Astrocyte of the cerebellum (primary cell): ENCODE data around the gene IL17RD.

Experiments
- DNase-seq: peaks from one replicate; pipeline ENCODE4 v3.0.0-alpha.2; 2011; ENCODE audit warnings: low read depth
- H3K4me3 ChIP-seq: 2 replicates; pipeline ENCODE4 v1.5.1; 2011; ENCODE audit warnings: mild to moderate bottlenecking, low read depth, low read length, moderate library complexity
- in situ Hi-C: cut with HindIII; loops from 2 replicates; pipeline ENCODE4 v1.10.0; 2017; ENCODE audit warnings: low sequenced_read_pairs
- TF ChIP-seq, protein P1 (sequence below): IDR thresholded peaks from 2 replicates; pipeline ENCODE4 v1.5.1; 2012; ENCODE audit warnings: low read length, low read depth, moderate library complexity, mild to moderate bottlenecking; ENCODE audit errors: missing control alignments

IL17RD gene

DNA sequence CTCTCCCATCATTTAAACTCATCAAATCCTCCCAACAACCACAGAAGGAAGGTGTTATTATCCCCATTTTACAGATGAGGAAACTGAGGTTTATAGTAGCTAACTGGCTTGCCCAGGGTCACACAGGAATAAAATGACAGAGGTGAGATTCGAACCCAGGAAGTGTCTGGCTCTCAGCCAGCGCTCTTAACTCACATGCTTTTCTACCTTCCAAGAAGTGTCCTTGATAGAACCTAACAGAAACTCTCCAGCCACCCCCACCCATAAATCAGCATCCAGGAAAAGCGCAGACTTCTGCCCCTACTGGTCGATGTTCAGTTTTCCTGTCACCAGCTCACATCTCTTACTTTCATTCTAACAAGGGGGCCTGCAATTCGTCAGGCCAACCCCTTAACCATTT lies 52.9 kb downstream of the IL17RD start:
- DNase-seq = no peak
- in situ Hi-C loops = no loop called here
- TF ChIP-seq, protein P1, sequence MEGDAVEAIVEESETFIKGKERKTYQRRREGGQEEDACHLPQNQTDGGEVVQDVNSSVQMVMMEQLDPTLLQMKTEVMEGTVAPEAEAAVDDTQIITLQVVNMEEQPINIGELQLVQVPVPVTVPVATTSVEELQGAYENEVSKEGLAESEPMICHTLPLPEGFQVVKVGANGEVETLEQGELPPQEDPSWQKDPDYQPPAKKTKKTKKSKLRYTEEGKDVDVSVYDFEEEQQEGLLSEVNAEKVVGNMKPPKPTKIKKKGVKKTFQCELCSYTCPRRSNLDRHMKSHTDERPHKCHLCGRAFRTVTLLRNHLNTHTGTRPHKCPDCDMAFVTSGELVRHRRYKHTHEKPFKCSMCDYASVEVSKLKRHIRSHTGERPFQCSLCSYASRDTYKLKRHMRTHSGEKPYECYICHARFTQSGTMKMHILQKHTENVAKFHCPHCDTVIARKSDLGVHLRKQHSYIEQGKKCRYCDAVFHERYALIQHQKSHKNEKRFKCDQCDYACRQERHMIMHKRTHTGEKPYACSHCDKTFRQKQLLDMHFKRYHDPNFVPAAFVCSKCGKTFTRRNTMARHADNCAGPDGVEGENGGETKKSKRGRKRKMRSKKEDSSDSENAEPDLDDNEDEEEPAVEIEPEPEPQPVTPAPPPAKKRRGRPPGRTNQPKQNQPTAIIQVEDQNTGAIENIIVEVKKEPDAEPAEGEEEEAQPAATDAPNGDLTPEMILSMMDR = peak; percentile 36
- H3K4me3 ChIP-seq = no peak overlapping the region

DNA sequence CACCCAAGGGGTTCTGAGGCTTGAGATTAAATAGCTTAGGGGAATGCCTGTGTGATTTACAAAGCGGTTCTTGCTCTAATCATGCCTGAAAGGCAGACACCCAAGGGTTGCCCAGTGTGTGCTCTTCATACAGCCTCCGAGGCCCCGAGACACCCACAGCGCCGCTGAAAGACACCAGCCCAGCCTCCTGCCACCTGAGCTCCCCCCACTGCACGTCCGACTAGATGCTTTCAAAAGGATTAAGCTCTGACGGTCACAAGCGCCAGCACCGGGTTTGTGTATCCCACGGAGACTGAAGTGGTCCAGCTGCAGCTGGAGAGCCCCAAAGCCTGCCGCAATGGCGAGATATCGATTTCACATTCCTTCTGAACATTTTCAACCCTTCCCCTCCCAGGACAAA lies 54.4 kb downstream of the IL17RD start:
- TF ChIP-seq, protein P1 = no peak
- in situ Hi-C loops = no loop called here
- H3K4me3 ChIP-seq = no peak overlapping the region
- DNase-seq = no peak

DNA sequence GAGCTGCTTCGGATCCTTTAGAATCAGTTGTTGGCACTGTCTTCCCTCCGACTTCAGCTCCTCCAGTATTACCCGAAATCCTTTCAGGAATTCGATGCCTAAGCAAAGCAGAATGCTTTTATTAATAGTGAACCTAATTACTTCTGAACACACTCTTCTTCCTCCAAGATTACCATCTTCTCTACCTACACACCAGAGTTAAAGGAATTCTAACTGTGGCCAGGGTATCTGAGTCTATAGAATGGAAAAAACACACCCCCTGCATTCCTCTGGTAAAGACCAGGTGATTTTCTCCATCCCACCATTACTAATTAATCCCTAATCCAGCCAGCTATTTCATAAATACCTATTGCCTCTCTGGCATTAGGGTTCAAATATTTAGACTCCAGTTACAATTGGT lies 54.9 kb downstream of the IL17RD start:
- in situ Hi-C loops = no loop called here
- H3K4me3 ChIP-seq = no peak overlapping the region
- no peak for DNase-seq
- TF ChIP-seq, protein P1 = no peak

DNA sequence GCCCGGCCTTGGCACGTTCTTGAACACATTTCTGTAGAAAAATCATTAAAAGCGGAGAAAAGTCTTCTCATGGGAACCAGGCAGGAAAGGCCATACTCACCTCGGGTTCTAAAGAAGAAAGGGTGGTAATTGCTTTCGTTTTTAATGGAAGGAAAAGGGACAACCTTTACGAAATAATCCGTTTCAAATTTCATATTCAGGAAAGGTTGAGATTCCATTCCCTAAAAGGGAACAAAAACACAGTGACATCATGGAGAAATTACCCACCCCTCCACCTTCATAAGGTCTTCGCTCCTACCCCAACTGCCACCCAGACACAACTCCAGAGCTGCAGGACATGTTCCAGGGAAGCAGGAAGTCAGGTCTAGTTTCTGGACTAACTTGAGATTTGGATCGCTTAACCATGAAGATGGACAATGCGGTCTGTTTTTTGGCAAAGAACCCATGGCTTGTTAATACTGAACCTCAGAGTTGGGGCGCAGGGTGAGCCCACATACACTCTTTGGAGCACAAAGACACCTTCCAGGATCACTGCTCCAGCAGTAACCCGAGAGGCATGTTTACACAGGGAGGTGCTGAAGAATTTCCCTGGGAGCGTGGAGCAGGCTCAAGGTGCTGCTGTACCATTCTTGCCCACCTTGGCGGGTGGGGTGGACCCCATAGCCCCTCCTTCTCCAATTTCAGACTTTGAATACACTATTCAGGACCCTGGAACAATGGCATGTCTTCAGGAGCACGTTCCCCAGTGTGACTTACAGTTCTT lies 55.5 kb downstream of the IL17RD start:
- in situ Hi-C loops = no loop called here
- TF ChIP-seq, protein P1 = no peak
- no peak for DNase-seq
- H3K4me3 ChIP-seq = no peak overlapping the region

DNA sequence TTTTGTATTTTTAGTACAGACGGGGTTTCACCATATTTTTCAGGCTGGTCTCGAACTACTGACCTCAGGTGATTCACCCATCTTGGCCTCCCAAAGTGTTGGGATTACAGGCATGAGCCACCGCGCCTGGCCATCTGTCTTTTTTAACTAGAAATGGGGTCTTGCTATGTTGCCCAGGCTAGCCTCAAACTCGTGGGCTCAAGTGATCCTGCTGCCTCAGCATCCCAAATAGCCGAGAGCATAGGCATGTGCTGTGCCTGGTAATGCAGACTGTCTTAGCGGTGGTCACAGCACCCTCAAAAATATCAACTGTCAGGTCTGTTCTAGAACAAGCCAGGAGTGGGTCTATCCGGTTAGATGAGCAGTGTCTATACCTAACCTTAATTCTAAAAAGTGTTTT lies 56.5 kb downstream of the IL17RD start:
- TF ChIP-seq, protein P1 = no peak
- no peak for DNase-seq
- in situ Hi-C loops = no loop called here
- H3K4me3 ChIP-seq = no peak overlapping the region

DNA sequence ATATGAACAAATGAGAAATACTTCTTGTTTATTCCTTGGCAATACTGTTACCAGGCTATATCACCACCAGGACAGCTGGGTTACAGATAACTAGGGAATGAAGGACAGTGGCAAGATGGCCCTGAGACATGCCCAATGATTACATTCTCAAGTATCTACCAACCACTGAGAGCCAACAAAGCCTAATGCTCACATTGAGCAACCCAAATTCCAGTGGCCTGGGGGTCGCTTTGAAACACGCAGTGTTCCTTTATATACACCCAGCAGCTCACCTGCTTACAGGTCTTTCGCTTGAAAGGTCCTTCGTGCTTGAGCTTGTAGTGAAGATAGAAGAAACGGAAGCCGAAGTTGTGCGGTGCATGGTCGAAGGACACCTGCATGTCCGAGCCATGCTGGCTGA lies 59.6 kb downstream of the IL17RD start:
- DNase-seq = no peak
- no peak overlapping the region for H3K4me3 ChIP-seq
- TF ChIP-seq, protein P1 = no peak
- in situ Hi-C loops = no loop called here
